ENCODE measurements around the gene LOXL1.

DNA sequence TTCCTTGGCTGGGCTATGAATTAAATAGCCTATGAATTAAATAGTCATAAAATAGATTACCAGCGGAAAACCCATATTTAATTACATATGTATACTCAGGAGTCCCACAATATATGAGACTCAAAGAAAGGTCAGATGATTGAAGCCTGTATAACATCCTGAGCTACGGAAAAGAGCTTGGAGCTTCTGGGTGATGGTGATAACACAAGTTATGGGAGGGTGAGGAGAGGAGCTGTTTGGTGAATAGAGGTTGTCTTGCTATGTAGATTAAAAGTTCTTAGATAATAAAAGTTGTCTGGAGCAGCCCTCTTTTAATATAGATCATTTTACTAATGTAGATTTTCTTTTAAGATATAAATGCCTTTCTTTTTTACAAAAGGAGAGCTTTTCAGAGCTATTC is 70.0 kb downstream of the LOXL1 start:
- no peak for TF ChIP-seq EZH2 (IDR thresholded peaks at IDR 0.05; ENCODE audit: borderline replicate concordance)
- no peak for TF ChIP-seq EZH2phosphoT487 (IDR thresholded peaks at IDR 0.05; ENCODE audit: low read depth, severe bottlenecking, unreplicated experiment)

All from hepatocyte (in vitro differentiated cells).